Thyroid gland (tissue), 4 donors: ENCODE results near the gene HINT1.

ENCODE experiments used
- POLR2A ChIP-seq, 2 donors: fragments of 450-650 bp; IDR thresholded peaks; one replicate each; pipeline ENCODE4 v1.6.1; 2017; ENCODE audit warnings: antibody characterized with exemption in 2 of 2, mild to moderate bottlenecking in 2 of 2, moderate library complexity in 1 of 2
- TF ChIP-seq, protein P1 (sequence below), 6 experiments: fragments of 200-600 bp in 3 of 6; fragments of 450-650 bp in 3 of 6; sonication (generic) in 3 of 6; IDR thresholded peaks; one replicate each; pipeline ENCODE4 v1.5.1; 2016 to 2019; ENCODE audit warnings: antibody characterized with exemption in 6 of 6, mild to moderate bottlenecking in 2 of 6, inconsistent platforms in 1 of 6, moderate library complexity in 1 of 6

DNA sequence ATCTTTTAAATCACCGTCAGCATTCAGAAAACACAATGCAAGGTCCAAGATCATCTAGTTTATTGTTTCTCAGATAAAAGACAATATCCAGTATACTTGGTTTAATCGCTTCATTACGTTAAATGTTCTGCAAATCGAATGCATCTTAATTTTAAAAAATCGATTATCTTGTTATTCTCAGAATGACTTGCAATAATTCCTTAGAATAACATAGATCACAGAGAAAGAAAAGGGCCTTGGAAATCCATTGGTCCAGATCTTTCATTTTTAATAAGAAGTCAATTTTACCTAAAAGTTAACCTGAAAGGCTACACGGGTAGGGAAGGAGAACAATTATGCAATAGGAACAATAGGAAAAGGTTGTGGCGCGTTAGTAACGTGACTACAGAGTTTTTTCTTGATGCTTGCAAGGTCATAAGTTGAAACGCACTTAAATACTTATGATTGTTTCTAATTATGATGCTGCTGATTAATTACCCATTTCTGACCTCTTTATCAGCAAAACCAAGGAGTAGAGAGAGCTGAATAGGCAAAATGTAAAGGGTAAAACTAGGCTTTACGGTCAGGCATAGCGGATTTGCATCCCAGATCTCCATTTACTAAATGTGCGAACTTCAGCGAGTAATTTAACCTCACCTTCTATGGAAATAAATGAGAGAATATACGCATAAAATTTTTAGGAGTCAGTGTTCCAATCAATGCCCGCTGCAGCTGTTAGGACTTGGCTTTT lies 4.9 kb upstream of the HINT1 start:
- TF ChIP-seq, protein P1, sequence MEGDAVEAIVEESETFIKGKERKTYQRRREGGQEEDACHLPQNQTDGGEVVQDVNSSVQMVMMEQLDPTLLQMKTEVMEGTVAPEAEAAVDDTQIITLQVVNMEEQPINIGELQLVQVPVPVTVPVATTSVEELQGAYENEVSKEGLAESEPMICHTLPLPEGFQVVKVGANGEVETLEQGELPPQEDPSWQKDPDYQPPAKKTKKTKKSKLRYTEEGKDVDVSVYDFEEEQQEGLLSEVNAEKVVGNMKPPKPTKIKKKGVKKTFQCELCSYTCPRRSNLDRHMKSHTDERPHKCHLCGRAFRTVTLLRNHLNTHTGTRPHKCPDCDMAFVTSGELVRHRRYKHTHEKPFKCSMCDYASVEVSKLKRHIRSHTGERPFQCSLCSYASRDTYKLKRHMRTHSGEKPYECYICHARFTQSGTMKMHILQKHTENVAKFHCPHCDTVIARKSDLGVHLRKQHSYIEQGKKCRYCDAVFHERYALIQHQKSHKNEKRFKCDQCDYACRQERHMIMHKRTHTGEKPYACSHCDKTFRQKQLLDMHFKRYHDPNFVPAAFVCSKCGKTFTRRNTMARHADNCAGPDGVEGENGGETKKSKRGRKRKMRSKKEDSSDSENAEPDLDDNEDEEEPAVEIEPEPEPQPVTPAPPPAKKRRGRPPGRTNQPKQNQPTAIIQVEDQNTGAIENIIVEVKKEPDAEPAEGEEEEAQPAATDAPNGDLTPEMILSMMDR (IDR thresholded peaks at IDR 0.05) = no peak
- TF ChIP-seq POLR2A (IDR thresholded peaks at IDR 0.05) = no peak
